OCI-LY3 (cell line): ENCODE results near the gene FAM228A.

Experiments used
- H2AFZ ChIP-seq: fragments of 200-600, 300-600 bp; shearing (Covaris generic); 2 replicates; pipeline ENCODE4 v1.6.0; 2014; ENCODE audit warnings: antibody characterized with exemption, low read depth, low read length
- H3K27ac ChIP-seq: fragments of 200-600, 300-600 bp; sonication (generic); 2 replicates; pipeline ENCODE4 v1.5.1; 2014; ENCODE audit warnings: mild to moderate bottlenecking, low read length, moderate library complexity, mixed read lengths
- H3K27me3 ChIP-seq: fragments of 200-600, 300-600 bp; sonication (generic); 2 replicates; pipeline ENCODE4 v1.6.1; 2014; ENCODE audit warnings: low read depth, low read length, mixed read lengths
- H3K36me3 ChIP-seq: fragments of 200-600, 300-600 bp; sonication (generic); replicated peaks from 2 replicates; pipeline ENCODE3; 2014; ENCODE audit warnings: low read depth, low read length, mixed read lengths
- H3K4me1 ChIP-seq: fragments of 300-600, 200-600 bp; sonication (generic); 2 replicates; pipeline ENCODE4 v1.6.1; 2014; ENCODE audit warnings: low read length, mixed read lengths
- H3K4me2 ChIP-seq: fragments of 200-600, 300-600 bp; sonication (generic); 2 replicates; pipeline ENCODE4 v1.6.1; 2014; ENCODE audit warnings: low read length, mixed read lengths
- H3K4me3 ChIP-seq: fragments of 300-600, 200-600 bp; sonication (generic); 2 replicates; pipeline ENCODE4 v1.5.1; 2014; ENCODE audit warnings: antibody characterized with exemption, mild to moderate bottlenecking, low read length, moderate library complexity
- H3K79me2 ChIP-seq: fragments of 300-600, 200-600 bp; shearing (Covaris generic); 2 replicates; pipeline ENCODE4 v1.6.1; 2014; ENCODE audit warnings: mild to moderate bottlenecking, low read length, mixed read lengths
- H3K9ac ChIP-seq: fragments of 300-600, 200-600 bp; shearing (Covaris generic); 2 replicates; pipeline ENCODE4 v1.6.0; 2014; ENCODE audit warnings: mild to moderate bottlenecking, low read length, moderate library complexity
- H3K9me3 ChIP-seq: fragments of 200-600, 300-600 bp; shearing (Covaris generic); 2 replicates; pipeline ENCODE4 v1.6.1; 2014; ENCODE audit warnings: low read length, mixed read lengths; ENCODE audit not compliant: insufficient read depth
- H4K20me1 ChIP-seq: fragments of 200-600, 300-600 bp; sonication (generic); 2 replicates; pipeline ENCODE4 v1.6.1; 2016; ENCODE audit warnings: low read length, mixed read lengths; ENCODE audit not compliant: insufficient read depth
- CTCF ChIP-seq: fragments of 200-600, 300-600 bp; sonication (generic); IDR thresholded peaks from 2 replicates; pipeline ENCODE4 v1.5.1; 2014; ENCODE audit warnings: antibody characterized with exemption, low read length, low read depth
- EZH2phosphoT487 ChIP-seq: fragments of 200-600 bp; shearing (Covaris generic); IDR thresholded peaks from 2 replicates; pipeline ENCODE4 v1.6.1; 2018; ENCODE audit warnings: antibody characterized with exemption, mixed run types, low read depth

Gene FAM228A

GRCh38 chr2:24231461-24231881 is 56.6 kb downstream of the FAM228A start:
- no peak overlapping the region for H2AFZ ChIP-seq
- H4K20me1 ChIP-seq, result no peaks in the 10 kb centered on the region
- no peak overlapping the region for H3K4me2 ChIP-seq
- no peaks in the 10 kb centered on the region for H3K4me1 ChIP-seq
- no peaks in the 10 kb centered on the region for H3K27me3 ChIP-seq
- H3K79me2 ChIP-seq, result no peaks in the 10 kb centered on the region
- H3K4me3 ChIP-seq, result no peak overlapping the region
- H3K9me3 ChIP-seq, result no peaks in the 10 kb centered on the region
- no peak for TF ChIP-seq CTCF
- no peak for TF ChIP-seq EZH2phosphoT487
- no peak overlapping the region for H3K27ac ChIP-seq
- H3K9ac ChIP-seq, result no peak overlapping the region
- no peaks in the 10 kb centered on the region for H3K36me3 ChIP-seq

GRCh38 chr2:24233321-24233720 is 58.5 kb downstream of the FAM228A start:
- Histone ChIP-seq H3K36me3 (no peaks in the 10 kb centered on the region), H3K27ac (no peak overlapping the region), H3K4me2 (no peak overlapping the region), H3K79me2 (no peaks in the 10 kb centered on the region), H3K9ac (no peak overlapping the region), H3K4me3 (no peak overlapping the region), H2AFZ (no peak overlapping the region), H3K4me1 (no peaks in the 10 kb centered on the region), H4K20me1 (no peaks in the 10 kb centered on the region), H3K27me3 (no peaks in the 10 kb centered on the region), H3K9me3 (no peaks in the 10 kb centered on the region)
- TF ChIP-seq EZH2phosphoT487, result no peak
- no peak for TF ChIP-seq CTCF

GRCh38 chr2:24237313-24237712 is 62.5 kb downstream of the FAM228A start:
- Histone ChIP-seq H3K36me3 (no peaks in the 10 kb centered on the region), H3K9ac (no peak overlapping the region), H3K4me2 (no peak overlapping the region), H3K27ac (no peak overlapping the region), H4K20me1 (no peaks in the 10 kb centered on the region), H3K4me1 (no peaks in the 10 kb centered on the region), H3K4me3 (no peak overlapping the region), H3K9me3 (no peaks in the 10 kb centered on the region), H2AFZ (no peak overlapping the region), H3K79me2 (no peaks in the 10 kb centered on the region), H3K27me3 (no peaks in the 10 kb centered on the region)
- peak; percentile 12; the same call in 1 of the 2 replicates for TF ChIP-seq CTCF
- no peak for TF ChIP-seq EZH2phosphoT487

- no peak for TF ChIP-seq CTCF
- no peak for TF ChIP-seq EZH2phosphoT487
- H3K4me1 ChIP-seq, result no peaks in the 10 kb centered on the region
- no peaks in the 10 kb centered on the region for H4K20me1 ChIP-seq
- H2AFZ ChIP-seq, result no peak overlapping the region
- no peaks in the 10 kb centered on the region for H3K79me2 ChIP-seq
- H3K4me2 ChIP-seq, result no peak overlapping the region
- H3K4me3 ChIP-seq, result no peak overlapping the region
- no peaks in the 10 kb centered on the region for H3K36me3 ChIP-seq
- H3K9me3 ChIP-seq, result no peaks in the 10 kb centered on the region
- no peak overlapping the region for H3K27ac ChIP-seq
- H3K9ac ChIP-seq, result no peak overlapping the region
- no peaks in the 10 kb centered on the region for H3K27me3 ChIP-seq
Measured at GRCh38 chr2:24238158-24238557, 63.3 kb downstream of the FAM228A start.
